Limb (tissue), 2 donors: ENCODE results near the gene PRRG2.

Experiments used
- DNase-seq, 2 donors: peaks; one replicate each; pipeline ENCODE4 v3.0.0-alpha.2; 2016; ENCODE audit errors: extremely low spot score in 2 of 2

Gene PRRG2

DNA sequence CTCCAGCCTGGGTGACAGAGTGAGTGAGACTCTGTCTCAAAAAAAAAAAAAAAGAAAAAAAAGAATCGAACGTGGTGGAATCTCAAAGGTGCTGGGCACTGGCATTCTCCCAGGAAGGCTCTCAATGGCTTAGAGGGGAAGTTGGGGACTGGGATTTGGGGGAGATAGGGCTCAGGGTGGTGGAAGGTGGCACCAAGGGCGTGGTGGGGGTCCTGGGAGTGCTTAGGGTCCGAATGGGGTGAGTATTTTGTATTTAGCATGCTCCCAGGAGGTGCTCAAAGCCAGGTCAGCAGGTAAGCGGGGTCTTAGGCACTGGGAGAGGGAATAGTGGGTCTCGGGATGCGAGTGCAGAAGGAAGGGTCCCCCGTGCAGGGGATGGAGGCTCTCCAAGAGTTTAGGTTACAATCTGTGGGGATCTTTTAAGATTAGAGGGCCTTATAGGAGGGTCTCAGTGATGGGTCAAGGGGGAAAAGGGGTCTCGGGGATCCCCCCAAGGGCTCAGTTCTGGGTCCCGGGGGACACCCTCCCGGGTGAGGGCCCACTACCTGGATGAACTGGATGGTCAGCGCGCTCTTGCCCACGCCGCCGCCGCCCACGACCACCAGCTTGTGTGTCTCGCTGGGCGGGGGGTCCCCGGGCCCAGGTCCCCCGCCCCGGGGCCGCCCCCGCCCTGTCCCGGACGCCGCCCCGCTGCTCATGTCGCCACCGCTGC lies 58.4 kb downstream of the PRRG2 start:
- DNase-seq, result no peak

DNA sequence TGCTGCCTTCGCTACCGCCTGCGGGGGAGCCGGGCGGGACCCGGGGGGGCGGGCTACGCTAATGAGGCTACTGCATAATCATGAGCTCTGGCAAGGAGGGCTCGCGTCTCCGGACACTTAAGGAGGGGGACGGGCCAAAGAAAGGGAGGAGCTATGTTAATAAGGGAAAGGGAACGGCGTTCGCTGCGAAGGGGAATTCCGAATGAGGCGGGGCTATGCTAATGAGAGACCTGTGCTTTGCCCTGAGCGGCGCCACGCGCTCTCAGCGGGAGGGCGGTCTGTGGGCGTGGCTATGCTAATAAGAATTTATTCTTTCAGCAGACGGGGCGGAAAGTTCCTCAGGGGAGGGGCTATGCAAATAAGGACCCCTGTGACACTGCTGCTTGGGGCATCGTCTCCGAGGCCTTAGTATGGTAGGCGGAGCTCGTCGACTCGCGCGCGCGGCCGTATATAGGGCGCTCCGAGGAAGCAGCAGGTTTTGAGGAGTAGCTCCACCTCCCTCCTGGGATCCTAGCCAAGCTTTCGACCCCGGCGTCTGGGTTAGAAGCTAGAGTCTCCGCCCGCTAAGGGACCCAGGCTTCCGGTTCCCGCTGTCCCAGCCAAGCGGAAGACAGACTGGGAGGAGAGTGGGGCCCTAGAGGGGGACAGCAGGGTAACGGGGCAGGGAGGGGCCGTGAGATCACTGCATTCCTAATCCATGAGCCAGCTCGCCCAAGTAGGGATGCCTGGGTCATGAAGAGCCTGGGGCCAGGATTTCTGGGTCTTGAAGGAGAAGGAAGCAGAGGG lies 59.2 kb downstream of the PRRG2 start, which contains the start of gene RRAS:
RRAS (minus strand) TSS at position 31 of the 786 bp plus-strand sequence. CDS start 45 bp downstream, outside the sequence.
- peak; percentile 99 to 100 for DNase-seq
